Tibial artery (tissue), 4 donors: ENCODE measurements around the gene FAM135A.

Source experiments
- DNase-seq, 2 donors: peaks; one replicate each; pipeline ENCODE4 v3.0.0-alpha.2; 2019
- H3K27ac ChIP-seq, 2 donors: fragments of 200-600 bp; sonication (generic) in 1 of 2; 1 replicate in 1 of 2; 2 replicates in 1 of 2; pipeline ENCODE4 v1.5.1; 2018 to 2019; ENCODE audit warnings: mild to moderate bottlenecking in 1 of 2
- H3K27me3 ChIP-seq, 2 donors: fragments of 200-600 bp; sonication (generic) in 1 of 2; one replicate each; pipeline versions ENCODE4 v1.5.1 to v1.6.0; 2016 to 2019
- H3K36me3 ChIP-seq, 3 donors: fragments of 200-600 bp; sonication (generic) in 2 of 3; one replicate each; pipeline ENCODE4 v1.5.1; 2016 to 2019; ENCODE audit warnings: mild to moderate bottlenecking in 2 of 3
- H3K4me1 ChIP-seq, 4 donors: fragments of 200-600 bp; sonication (generic) in 2 of 4; 1 replicate in 3 of 4; 2 replicates in 1 of 4; pipeline ENCODE4 v1.5.1; 2016 to 2019
- H3K4me3 ChIP-seq, 2 donors: fragments of 200-600 bp; sonication (generic) in 1 of 2; 1 replicate in 1 of 2; 2 replicates in 1 of 2; pipeline ENCODE4 v1.5.1; 2018 to 2019; ENCODE audit warnings: mild to moderate bottlenecking in 2 of 2
- H3K9me3 ChIP-seq, 3 donors: fragments of 200-600 bp; sonication (generic) in 1 of 3; one replicate each; pipeline ENCODE4 v1.5.1; 2016 to 2019
- intact Hi-C: fragments of 100-400 bp; cut with DNase I; formaldehyde crosslinking; loops from one replicate; pipeline ENCODE4 v1.15.0; 2023; ENCODE audit warnings: low total_unique reads
- TF ChIP-seq, protein P1 (sequence below), 2 experiments: fragments of 200-600 bp in 1 of 2; fragments of 450-650 bp in 1 of 2; IDR thresholded peaks; one replicate each; pipeline ENCODE4 v1.5.1; 2017 to 2019; ENCODE audit warnings: antibody characterized with exemption in 2 of 2, mild to moderate bottlenecking in 1 of 2, moderate library complexity in 1 of 2

FAM135A gene

DNA sequence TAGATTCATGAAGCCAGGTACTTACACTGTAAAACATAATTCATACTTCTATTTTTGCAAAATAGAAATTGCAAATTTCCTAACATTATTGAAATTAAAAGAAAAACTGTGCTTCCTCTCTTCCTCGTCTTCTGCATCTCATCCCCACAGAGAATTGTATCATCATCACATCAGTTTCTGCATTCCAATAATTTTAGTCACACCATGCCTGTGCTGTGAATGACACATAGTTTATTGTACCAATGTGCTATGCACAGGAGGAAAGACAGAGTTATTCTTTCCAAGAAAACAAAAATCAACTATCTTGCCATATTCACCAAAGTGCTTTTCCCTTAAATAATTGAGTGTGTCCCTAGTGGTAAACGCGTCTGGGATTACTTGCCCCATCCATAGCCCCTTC is 38.1 kb upstream of the FAM135A start:
- Histone ChIP-seq H3K27ac (no peak overlapping the region), H3K9me3 (no peaks in the 10 kb centered on the region), H3K36me3 (no peaks in the 10 kb centered on the region), H3K4me1 (no peaks in the 10 kb centered on the region), H3K4me3 (no peak overlapping the region), H3K27me3 (no peaks in the 10 kb centered on the region)
- intact Hi-C loops, result no loop called here
- TF ChIP-seq, protein P1, sequence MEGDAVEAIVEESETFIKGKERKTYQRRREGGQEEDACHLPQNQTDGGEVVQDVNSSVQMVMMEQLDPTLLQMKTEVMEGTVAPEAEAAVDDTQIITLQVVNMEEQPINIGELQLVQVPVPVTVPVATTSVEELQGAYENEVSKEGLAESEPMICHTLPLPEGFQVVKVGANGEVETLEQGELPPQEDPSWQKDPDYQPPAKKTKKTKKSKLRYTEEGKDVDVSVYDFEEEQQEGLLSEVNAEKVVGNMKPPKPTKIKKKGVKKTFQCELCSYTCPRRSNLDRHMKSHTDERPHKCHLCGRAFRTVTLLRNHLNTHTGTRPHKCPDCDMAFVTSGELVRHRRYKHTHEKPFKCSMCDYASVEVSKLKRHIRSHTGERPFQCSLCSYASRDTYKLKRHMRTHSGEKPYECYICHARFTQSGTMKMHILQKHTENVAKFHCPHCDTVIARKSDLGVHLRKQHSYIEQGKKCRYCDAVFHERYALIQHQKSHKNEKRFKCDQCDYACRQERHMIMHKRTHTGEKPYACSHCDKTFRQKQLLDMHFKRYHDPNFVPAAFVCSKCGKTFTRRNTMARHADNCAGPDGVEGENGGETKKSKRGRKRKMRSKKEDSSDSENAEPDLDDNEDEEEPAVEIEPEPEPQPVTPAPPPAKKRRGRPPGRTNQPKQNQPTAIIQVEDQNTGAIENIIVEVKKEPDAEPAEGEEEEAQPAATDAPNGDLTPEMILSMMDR (IDR thresholded peaks at IDR 0.05), result no peak
- DNase-seq, result no peak

DNA sequence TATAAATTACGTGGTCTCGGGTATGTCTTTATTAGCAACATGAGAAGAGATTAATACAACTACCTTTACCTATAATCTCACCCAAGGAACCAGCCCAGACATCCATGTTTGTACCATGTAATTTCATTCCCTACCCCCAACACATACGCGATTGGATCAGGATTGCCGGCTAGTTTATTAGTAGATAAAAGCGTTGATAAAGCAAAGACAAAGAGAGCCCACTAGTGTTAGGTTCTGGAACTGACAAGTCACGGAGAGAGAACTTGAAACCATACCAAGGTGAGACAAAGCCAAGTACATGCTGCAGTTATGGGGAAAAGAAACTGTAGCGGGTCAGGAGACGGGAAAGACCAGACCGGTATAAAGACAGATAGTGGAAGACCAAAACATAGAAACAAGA is 37.4 kb upstream of the FAM135A start:
- Histone ChIP-seq H3K4me1 (no peaks in the 10 kb centered on the region), H3K27ac (no peak overlapping the region), H3K4me3 (no peak overlapping the region), H3K9me3 (no peaks in the 10 kb centered on the region), H3K27me3 (no peaks in the 10 kb centered on the region), H3K36me3 (no peaks in the 10 kb centered on the region)
- no peak for DNase-seq
- intact Hi-C loops, result no loop called here
- TF ChIP-seq, protein P1 (IDR thresholded peaks at IDR 0.05), result no peak

DNA sequence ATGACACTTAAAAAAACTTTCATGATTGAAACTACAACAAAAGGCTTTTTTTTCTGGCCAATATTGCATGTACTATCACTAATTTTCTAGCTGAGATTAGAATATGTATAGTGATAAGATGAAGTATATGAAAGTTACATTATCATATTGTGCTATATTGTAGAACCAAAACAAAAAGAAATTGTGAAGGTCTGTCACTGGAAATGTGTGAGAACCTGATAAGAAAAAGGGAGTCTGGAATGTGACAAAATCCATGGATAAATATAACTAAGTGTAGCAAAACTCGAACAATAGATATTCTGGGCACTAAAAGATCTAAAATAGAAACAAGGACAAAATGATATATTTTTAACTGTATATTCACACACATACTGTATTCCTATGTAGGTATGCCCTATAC is 36.7 kb upstream of the FAM135A start:
- intact Hi-C loops, result no loop called here
- Histone ChIP-seq H3K27me3 (no peaks in the 10 kb centered on the region), H3K4me3 (no peak overlapping the region), H3K9me3 (no peaks in the 10 kb centered on the region), H3K27ac (no peak overlapping the region), H3K36me3 (no peaks in the 10 kb centered on the region), H3K4me1 (no peaks in the 10 kb centered on the region)
- TF ChIP-seq, protein P1 (IDR thresholded peaks at IDR 0.05), result no peak
- no peak for DNase-seq

DNA sequence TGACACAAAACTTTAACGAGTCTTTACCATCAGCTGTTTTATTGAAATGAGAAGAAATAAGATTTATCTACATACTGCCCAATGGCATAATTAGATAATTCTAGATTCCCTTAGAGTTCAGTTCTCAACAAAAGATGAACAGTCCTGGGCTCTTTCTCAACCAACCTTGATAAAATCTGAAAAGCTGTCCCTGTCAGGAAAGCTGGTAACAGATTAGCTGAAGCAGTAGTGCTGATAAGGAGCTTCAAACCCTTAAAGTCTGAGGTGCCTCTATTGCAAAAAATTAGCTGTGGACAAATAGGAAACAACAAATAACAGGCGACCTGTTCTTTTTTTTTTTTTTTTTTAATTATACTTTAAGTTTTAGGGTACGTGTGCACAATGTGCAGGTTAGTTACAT is 35.9 kb upstream of the FAM135A start:
- H3K27ac ChIP-seq, result no peak overlapping the region
- no peaks in the 10 kb centered on the region for H3K27me3 ChIP-seq
- H3K4me3 ChIP-seq, result no peak overlapping the region
- intact Hi-C loops, result no loop called here
- TF ChIP-seq, protein P1 (IDR thresholded peaks at IDR 0.05), result no peak
- no peaks in the 10 kb centered on the region for H3K9me3 ChIP-seq
- H3K4me1 ChIP-seq, result no peaks in the 10 kb centered on the region
- H3K36me3 ChIP-seq, result no peaks in the 10 kb centered on the region
- DNase-seq, result no peak

DNA sequence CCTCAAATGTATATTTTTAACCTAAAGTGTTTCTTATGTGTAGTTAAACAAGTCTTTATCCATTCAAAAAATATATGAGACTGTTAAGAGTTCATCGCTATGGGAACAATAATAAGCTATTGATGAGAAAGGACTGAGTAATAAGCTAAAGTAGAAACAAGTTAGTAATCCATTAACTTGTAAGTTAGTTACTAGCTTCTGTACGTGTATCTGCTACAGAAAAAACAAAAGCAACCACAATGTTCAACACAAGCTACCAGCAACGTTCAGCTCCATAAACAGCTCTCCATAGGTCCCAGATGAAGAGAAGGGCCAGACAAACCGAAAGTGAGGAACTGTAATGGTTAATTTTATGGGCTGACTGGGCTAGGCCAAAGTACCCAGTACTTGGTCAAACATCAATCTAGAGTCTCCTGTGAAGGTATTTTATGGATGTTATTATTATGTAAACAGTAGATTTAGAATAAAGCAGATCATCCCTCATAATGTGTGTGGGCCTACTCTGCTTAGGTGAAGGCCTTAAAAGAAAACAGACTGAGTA is 33.8 kb upstream of the FAM135A start:
- Histone ChIP-seq H3K27me3 (no peaks in the 10 kb centered on the region), H3K36me3 (no peaks in the 10 kb centered on the region), H3K4me3 (no peak overlapping the region), H3K9me3 (no peaks in the 10 kb centered on the region), H3K27ac (no peak overlapping the region), H3K4me1 (no peaks in the 10 kb centered on the region)
- DNase-seq, result no peak
- intact Hi-C loops, result no loop called here
- TF ChIP-seq, protein P1 (IDR thresholded peaks at IDR 0.05), result no peak

DNA sequence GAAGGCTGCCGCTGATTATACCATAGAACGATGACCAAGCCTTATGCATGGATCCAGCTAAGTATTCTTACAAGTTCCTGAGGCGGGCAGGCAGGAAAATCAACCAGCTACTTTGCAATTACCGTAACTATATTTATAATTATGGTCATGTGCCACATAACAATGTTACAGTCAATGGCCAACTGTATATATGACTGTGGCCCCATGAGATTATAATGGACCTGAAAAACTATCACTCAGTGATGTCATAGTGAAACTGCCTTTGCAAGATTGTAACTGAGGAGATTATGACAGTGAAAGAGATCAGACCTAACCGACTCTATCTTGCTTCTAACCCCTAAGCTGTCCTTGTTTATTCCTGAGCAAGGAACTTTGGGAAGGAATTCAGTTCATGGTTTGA is 33.1 kb upstream of the FAM135A start:
- intact Hi-C loops, result no loop called here
- no peak for DNase-seq
- Histone ChIP-seq H3K4me1 (no peaks in the 10 kb centered on the region), H3K4me3 (no peak overlapping the region), H3K27ac (no peak overlapping the region), H3K27me3 (no peaks in the 10 kb centered on the region), H3K9me3 (no peaks in the 10 kb centered on the region), H3K36me3 (no peaks in the 10 kb centered on the region)
- TF ChIP-seq, protein P1 (IDR thresholded peaks at IDR 0.05), result no peak
